Activated naive CD4-positive, alpha-beta T cell treated with anti-CD3 and anti-CD28 coated beads, Interleukin-2, amount 50 U/mL, for 24 hours (primary cell): ENCODE results near the gene PRSS22.
A peak's percentile ranks its signal among the peaks of the same experiment; 100 is the strongest.

Source experiments
- H3K27ac Mint-ChIP-seq: one replicate; pipeline ENCODE4 v1.8.0; 2021; ENCODE audit warnings: mild to moderate bottlenecking, mixed read lengths
- H3K27me3 Mint-ChIP-seq: one replicate; pipeline ENCODE4 v1.8.0; 2021; ENCODE audit warnings: mixed read lengths
- H3K36me3 Mint-ChIP-seq: one replicate; pipeline ENCODE4 v1.8.0; 2021; ENCODE audit warnings: mixed read lengths
- H3K4me1 Mint-ChIP-seq: one replicate; pipeline ENCODE4 v1.8.0; 2021; ENCODE audit warnings: mixed read lengths
- H3K4me3 Mint-ChIP-seq: one replicate; pipeline ENCODE4 v1.8.0; 2021; ENCODE audit warnings: mild to moderate bottlenecking, mixed read lengths
- H3K9me3 Mint-ChIP-seq: one replicate; pipeline ENCODE4 v1.8.0; 2021; ENCODE audit warnings: mixed read lengths

PRSS22 gene

DNA sequence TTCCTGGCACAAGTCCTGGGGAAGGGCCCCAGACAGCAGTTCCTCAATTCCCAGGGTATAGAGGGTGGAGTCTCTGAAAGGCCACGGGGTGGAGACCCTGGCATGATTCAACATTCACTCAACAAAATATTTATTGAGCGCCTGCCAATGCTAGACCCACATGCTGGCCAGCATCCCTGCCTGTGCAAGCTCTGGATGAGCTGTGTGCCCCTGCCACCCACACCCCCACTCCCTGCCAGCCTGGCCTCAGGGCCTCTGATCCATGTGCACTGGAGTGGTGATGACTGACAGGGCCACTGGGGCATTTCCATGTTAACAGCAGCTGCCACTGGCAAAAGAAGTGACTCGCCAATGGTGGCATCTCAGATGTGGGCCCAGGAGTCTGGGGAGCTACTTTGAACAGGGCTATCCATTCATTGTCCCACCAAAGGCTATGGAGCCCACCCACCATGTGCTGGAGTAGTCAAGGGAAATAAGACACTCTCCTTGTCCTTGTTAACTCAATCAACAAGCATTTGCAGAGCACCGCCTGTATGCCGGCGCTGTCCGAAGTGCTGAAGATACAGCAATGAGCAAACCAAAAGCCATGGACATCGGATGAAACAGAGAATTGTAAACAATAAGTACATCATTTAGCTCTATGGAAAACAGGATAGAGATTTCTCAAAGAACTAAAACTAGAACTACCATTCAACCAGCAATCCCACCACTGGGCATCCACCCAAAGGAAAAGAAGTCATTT is 3.0 kb upstream of the PRSS22 start:
- Mint-ChIP-seq H3K27me3 (peaks cover 8% of the 10 kb centered on the region), H3K4me1 (peaks cover 5% of the 10 kb centered on the region), H3K9me3 (no peaks in the 10 kb centered on the region), H3K27ac (no peak overlapping the region), H3K36me3 (no peaks in the 10 kb centered on the region), H3K4me3 (no peak overlapping the region)

DNA sequence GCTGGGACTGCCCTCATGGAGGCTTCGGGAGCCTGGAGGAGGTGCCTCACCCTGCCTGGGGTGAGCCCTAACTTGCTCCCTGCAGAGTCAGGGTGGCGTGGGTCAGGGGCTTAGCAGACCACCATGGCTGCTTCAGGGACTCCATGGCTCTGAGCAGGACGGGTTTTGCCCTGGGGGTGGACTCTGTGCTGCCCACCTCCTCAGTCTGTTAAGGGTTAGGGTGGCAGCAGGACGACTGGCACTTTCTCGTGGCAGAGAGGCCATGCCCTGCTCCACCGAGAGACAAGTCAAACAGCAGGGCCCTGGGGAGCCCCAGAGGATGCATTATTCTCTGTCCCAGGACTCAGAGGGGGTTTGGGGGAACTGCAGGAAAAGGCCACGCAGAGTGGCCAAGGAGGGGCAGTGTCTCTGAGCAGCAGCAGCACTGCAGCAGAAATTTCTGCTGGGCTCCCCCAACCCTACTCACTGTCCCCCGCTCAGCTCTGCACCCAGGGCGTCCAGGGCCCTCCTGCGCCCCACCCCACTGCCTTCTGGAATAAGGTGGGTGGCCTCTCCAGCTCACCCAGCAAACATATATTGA is 1.8 kb upstream of the PRSS22 start:
- H3K4me3 Mint-ChIP-seq: no peak overlapping the region
- H3K4me1 Mint-ChIP-seq: peaks cover 5% of the 10 kb centered on the region
- no peak overlapping the region for H3K27ac Mint-ChIP-seq
- H3K9me3 Mint-ChIP-seq: peaks cover under 1% of the 10 kb centered on the region
- peaks cover 8% of the 10 kb centered on the region for H3K27me3 Mint-ChIP-seq
- no peaks in the 10 kb centered on the region for H3K36me3 Mint-ChIP-seq

DNA sequence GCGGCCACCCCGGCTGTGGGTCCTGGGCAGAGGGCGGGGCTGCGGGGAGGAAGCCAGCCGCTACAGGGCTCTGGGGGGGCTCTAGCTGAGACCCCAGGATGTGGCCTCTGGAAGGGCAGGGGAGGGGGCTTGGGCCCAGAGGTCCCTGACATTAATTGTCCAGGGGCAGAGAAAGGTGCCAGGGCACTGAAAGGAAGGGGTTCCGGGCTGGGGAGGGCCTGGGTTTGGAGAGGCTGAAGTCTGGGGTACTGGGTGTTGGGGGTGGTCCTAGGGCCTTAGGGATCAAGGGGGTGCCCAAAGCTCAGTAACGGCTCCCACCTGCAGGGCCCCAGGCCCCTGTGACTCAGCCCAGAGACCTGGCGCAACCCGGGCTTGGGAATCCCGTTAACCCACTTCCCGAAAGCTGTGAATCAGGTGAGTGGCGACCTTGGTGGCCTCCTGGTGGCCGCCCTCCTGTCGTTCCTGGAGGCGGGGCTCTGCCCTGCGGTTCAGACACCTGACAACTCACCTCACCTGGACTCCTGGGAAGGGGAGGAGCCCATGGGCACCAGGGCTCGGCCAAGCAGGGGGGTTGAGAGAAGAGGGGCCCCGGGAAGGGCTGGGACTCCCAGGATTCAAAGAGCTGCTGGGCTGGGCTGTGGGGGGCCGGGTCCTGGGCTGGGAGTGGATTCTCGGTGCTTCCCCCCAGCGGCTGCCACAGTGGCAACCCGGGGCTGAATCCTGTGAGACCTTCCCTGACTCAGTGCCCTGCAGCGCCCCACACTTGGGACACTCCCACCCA is 465 bp upstream of the PRSS22 start:
- Mint-ChIP-seq H3K4me1 (peaks cover 5% of the 10 kb centered on the region), H3K27me3 (peaks cover 8% of the 10 kb centered on the region), H3K9me3 (peaks cover 8% of the 10 kb centered on the region), H3K4me3 (no peak overlapping the region), H3K36me3 (no peaks in the 10 kb centered on the region), H3K27ac (no peak overlapping the region)

DNA sequence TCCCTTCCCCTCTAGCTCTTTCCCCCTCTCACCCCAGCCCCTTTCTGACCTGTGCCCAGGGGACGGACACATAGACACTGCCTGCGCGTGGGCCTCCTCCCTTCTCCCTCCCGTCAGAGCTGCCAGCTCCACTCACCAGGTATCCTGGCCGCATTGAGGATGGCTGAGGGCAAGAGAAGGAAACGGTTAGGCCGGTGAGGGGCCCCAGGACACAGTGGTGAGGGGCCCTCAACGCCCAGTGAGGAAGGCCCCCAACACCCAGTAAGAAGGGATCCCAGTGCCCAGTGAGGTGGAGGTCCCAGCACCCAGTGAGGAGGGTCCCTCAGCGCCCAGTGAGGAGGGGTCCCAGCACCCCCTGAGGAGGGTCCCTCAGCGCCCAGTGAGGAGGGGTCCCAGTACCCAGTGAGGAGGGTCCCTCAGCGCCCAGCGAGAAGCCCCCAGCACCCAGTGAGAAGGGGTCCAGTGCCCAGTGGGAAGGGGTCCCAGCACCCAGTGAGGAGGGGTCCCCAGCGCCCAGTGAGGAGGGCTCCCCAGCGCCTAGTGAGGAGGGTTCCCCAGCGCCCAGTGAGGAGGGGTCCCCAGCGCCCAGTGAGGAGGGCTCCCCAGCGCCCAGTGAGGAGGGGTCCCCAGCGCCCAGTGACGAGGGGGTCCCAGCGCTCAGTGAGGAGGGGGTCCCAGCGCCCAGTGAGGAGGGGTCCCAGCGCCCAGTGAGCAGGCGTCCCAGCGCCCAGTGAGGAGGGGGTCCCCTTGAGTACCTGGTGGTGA is 1.1 kb downstream of the PRSS22 start:
- Mint-ChIP-seq H3K4me1 (peaks cover 5% of the 10 kb centered on the region), H3K4me3 (no peak overlapping the region), H3K27ac (no peak overlapping the region), H3K27me3 (peaks cover 8% of the 10 kb centered on the region), H3K9me3 (peaks cover 8% of the 10 kb centered on the region), H3K36me3 (no peaks in the 10 kb centered on the region)

DNA sequence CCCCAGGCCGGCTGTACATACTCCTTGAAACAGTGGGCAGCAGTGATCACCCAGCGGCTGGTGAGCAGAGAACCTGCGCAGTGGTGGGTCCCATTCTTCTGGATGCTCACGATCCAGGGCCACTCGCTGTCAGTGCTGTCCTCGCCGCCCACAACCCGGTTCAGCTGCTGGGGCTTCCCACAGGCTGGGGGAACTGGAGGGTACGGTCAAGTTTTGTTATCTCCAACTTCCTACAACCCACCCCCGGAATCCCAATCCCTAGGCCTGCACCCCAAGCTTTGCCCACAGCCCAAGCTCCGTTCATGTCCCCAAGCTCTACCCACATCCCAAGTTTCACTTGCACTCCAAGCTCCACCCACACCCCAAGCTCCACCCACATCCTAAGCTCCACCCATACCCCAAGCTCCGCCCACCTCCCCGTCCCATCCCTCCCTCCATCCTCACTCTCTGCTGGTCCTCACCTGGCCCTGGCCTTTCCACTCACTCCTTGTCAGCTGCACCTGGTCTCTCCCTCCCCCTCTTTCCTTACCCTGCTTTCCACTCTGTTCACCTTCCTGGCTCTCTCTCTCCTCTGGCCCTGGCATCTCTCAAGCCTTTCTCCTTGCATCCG is 1.8 kb downstream of the PRSS22 start:
- no peaks in the 10 kb centered on the region for H3K36me3 Mint-ChIP-seq
- H3K27me3 Mint-ChIP-seq: peaks cover 6% of the 10 kb centered on the region
- no peak overlapping the region for H3K4me3 Mint-ChIP-seq
- H3K4me1 Mint-ChIP-seq: peaks cover 5% of the 10 kb centered on the region
- H3K9me3 Mint-ChIP-seq: peaks cover 8% of the 10 kb centered on the region
- H3K27ac Mint-ChIP-seq: no peak overlapping the region

DNA sequence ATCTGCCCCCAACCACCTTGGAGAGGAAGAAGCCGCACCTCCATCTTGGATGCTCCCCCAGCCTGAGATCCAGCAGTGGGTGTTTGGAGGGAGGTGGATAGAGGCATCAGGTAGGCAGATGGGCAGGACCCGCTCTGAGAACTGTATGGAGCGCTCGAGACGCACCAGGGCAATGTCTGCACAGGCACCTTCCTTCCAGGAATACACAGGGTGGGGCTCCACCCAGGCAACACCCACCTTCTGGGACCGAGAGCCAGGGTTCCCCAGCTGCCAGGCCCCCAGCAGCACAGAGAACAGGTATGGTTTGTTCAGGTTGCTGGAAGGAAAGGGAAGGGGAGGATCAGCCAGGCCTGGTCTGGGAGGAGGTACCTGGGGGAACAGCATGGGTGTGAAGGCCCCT is 2.4 kb downstream of the PRSS22 start:
- Mint-ChIP-seq H3K9me3 (peaks cover 8% of the 10 kb centered on the region), H3K4me1 (peaks cover 5% of the 10 kb centered on the region), H3K36me3 (no peaks in the 10 kb centered on the region), H3K27me3 (peaks cover 6% of the 10 kb centered on the region), H3K4me3 (no peak overlapping the region), H3K27ac (no peak overlapping the region)

DNA sequence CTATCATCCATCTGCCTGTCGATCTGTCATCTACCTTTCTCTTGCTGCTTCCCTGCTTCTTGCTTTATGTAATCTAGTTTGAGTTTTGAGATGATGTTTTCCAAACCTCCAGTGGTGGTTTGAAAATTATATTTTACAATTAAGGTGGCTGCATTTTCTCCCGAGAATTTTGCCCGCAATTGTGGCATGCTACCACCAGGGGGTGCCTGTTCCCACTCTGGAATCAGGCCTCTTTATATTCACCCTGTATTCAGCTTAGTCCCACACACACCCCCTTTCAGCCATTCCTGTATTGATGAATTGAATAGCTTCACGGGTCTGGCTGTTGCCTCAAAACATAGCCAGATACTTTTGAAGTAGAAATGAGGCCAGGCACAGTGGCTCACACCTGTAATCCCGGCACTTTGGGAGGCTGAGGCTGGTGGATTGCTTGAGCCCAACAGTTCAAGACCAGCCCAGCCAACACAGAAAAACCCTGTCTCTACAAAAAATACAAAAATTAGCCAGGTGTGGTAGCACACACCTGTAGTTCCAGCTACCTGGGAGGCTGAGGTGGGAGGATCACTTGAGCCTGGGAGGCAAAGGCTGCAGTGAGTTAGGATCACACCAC is 3.2 kb downstream of the PRSS22 start:
- peaks cover 8% of the 10 kb centered on the region for H3K9me3 Mint-ChIP-seq
- no peak overlapping the region for H3K4me3 Mint-ChIP-seq
- peaks cover 5% of the 10 kb centered on the region for H3K4me1 Mint-ChIP-seq
- no peaks in the 10 kb centered on the region for H3K36me3 Mint-ChIP-seq
- H3K27me3 Mint-ChIP-seq: peaks cover 3% of the 10 kb centered on the region
- peak overlapping the region; percentile 48 for H3K27ac Mint-ChIP-seq

DNA sequence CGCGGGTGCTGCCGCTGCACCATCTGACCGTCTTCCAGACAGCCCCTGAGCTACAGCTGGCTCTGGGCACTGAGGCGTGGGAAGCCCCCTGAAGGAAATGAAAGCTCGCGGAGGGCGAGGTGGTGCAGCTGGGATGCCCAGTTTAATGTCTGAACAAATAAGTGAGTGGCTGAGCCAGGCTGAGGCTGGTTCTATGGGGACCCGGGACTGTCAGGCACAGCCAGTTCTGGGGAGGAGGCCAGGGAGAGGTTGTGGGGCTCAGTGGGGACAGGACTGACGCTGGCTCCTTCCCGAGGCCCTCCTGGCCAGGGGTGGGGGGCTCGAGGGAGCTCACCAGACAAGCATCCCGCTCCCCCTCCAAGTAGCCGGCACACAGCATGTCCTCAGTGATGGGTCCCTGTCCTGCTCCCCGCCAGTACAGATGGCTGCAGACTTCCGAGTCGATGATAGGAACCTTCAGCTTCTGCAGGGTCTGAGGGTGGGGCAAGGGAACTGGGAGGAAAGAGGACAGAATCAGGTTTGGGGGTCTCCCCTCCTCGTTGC is 4.4 kb downstream of the PRSS22 start:
- Mint-ChIP-seq H3K27ac (no peak overlapping the region), H3K36me3 (no peaks in the 10 kb centered on the region), H3K4me3 (no peak overlapping the region), H3K27me3 (peaks cover 3% of the 10 kb centered on the region), H3K9me3 (peaks cover 8% of the 10 kb centered on the region), H3K4me1 (peaks cover 5% of the 10 kb centered on the region)

DNA sequence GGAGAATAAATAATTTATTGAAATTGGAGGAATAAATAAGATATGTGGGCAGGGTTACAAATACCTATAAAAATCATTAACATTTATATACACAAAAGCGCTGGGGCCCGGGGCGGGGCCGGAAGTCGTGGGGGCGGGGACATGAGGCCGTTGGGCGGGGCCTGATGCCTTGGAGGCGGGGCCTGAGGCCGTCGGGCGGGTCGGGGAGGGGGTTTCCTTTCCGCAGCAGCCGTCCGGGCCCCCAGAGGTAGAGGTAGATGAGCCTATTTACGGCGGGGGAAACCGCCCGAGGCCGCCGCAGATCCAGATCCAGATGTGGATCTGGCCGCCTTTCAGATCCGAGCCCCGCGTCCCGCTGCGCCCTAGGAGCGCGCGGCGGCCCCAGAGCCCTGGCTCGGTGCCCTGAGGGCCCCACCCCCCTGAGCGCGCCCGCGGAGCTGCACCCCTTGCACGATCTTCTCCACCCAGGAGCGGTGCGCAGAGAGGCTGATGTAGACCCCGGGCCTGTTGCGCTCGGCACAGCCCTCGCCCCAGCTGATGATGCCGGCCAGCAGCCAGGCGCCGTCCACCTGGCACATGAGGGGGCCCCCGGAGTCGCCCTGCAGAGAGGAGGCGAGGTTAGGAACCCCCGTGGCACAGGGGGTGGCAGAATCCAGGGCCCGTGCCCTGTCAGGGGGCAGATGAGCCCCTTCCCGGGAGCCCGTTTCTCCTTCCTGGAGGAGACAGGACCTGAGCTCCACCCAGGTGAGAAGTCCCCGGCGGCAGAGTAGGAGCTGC is 5.1 kb downstream of the PRSS22 start:
- Mint-ChIP-seq H3K27ac (no peak overlapping the region), H3K9me3 (peaks cover 8% of the 10 kb centered on the region), H3K4me3 (no peak overlapping the region), H3K36me3 (no peaks in the 10 kb centered on the region), H3K27me3 (peaks cover 3% of the 10 kb centered on the region), H3K4me1 (peaks cover 5% of the 10 kb centered on the region)

DNA sequence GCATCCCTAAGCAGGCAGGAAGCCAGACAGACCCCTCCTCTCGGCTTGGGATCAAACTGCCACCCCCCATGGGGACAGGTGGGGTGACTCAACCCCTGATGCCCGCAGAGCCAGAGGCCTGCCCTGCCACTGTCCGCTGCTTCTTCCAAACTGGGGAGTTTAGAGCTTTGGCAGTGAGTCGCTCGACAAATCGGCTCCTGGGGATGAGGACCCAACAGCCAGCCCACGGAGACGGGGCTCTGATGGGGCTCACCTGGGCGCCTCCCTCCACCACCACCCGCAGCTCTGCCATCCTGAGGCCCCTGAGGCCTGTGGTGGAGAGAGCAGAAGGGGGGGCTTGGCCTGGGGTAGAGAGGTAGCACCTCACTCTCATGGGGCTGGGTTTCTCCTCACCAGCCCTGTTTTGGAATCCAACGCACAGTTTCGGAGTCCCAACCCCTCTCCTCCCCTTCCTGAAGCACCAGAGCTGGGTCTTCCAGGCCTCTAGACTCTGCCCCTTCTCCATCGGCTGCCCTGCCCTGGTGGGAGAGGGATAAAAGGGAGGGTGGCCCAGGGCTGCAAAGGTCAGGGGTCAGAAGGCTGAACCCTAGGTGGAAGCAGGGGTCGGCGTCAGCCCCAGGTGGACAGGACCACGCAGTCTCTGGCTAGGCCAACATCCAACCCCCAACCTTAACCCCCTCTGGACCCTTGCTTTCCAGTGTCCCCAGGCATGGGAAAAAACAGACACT is 5.8 kb downstream of the PRSS22 start:
- no peak overlapping the region for H3K4me3 Mint-ChIP-seq
- H3K27ac Mint-ChIP-seq: no peak overlapping the region
- H3K27me3 Mint-ChIP-seq: no peaks in the 10 kb centered on the region
- H3K9me3 Mint-ChIP-seq: peaks cover 8% of the 10 kb centered on the region
- no peaks in the 10 kb centered on the region for H3K36me3 Mint-ChIP-seq
- peaks cover 1% of the 10 kb centered on the region for H3K4me1 Mint-ChIP-seq

DNA sequence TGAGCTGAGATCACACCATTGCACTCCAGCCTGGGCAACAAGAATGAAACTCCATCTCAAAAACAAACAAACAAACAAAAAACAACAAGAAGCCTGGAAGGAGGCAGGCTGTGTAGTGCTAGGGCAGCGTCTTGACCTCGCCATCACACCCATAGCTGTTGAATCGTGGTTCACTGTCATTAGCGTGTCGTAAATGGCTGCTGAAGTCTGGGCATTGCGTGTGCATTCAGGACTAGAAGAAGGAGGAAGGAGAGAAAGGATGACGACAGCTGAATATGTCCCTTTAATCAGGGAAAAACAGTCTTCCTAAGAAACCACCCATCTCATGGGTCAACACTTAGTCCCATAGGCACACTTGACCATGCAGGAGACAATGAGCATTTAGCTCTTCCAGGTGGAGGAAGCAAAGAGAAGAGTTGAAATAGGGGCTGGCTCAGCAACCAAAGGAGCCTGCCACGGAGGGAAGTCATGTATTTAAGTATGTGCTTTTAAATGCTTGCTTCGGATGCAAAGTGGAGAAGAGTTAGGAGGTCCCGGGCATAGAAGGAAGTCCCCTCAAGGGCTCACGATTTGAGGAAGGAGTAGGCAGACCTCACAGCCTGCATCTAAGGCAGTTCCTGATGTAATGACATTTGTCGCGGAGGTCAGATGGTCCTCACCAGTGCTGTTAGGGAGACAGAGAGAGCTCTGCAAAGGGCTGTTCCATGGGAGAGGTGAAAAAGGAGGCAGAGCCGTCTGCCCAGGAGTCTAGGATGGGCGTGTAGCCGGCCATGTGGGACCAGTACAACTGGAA is 8.8 kb downstream of the PRSS22 start:
- H3K27ac Mint-ChIP-seq: no peak overlapping the region
- peaks cover 2% of the 10 kb centered on the region for H3K9me3 Mint-ChIP-seq
- no peaks in the 10 kb centered on the region for H3K36me3 Mint-ChIP-seq
- no peak overlapping the region for H3K4me3 Mint-ChIP-seq
- no peaks in the 10 kb centered on the region for H3K27me3 Mint-ChIP-seq
- peaks cover 11% of the 10 kb centered on the region for H3K4me1 Mint-ChIP-seq

DNA sequence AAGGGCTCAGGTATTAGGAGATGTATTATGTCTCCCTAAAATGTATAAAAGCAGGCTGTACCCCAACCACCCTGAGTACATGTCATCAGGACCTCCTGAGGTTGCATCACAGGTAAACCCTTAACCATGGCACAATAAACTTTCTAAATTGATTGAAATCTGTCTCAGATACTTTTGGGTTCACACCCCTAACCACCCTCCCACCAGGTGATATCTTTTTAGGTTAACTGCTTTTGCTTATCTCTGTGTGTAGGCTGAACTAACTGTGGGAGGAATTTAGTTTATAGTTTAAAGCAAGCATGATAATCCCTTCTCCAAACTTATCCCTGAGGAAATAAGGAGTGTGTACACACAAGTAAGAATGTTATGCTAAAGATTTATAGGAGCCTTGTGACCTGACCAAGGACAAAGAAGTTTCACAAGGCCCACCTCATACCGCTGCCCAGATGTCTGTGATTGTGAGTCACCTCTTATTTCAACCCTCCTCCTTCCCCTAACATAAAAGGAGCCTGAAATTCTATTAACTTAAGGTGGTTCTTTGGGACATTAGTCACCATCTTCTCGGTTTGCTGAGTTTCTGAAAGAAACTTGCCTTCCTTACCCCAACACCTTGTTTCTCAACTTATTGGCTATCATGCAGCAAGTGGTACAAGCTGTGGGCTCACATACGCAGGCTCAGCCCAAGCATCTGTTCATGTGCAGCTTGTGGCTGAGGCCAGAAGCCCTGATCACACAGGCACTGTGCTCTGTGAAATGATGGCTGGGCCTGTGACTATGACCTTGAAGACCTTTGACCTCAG is 11.3 kb downstream of the PRSS22 start:
- H3K36me3 Mint-ChIP-seq: no peaks in the 10 kb centered on the region
- H3K4me3 Mint-ChIP-seq: no peak overlapping the region
- no peaks in the 10 kb centered on the region for H3K9me3 Mint-ChIP-seq
- H3K27me3 Mint-ChIP-seq: no peaks in the 10 kb centered on the region
- H3K27ac Mint-ChIP-seq: peak overlapping the region; percentile 59
- H3K4me1 Mint-ChIP-seq: peaks cover 23% of the 10 kb centered on the region
